Peyer's patch (tissue), 4 donors: Measurements from ENCODE around the gene TBC1D2. TPM values are rescaled to one million over a fixed set of nuclear protein-coding genes. Genes with fewer than 3 reads are reported as not detected.

Experiments used
- DNase-seq, 3 donors: peaks; one replicate each; pipeline ENCODE4 v3.0.0-alpha.2; 2017 to 2019
- H3K27ac ChIP-seq, 4 donors: fragments of 200-600 bp; sonication (generic); one replicate each; pipeline ENCODE4 v1.5.1; 2016 to 2019
- H3K27me3 ChIP-seq, 2 donors: fragments of 200-600 bp; sonication (generic); one replicate each; pipeline ENCODE4 v1.5.1; 2019
- H3K36me3 ChIP-seq, 3 donors: fragments of 200-600 bp; sonication (generic); one replicate each; pipeline ENCODE4 v1.5.1; 2016 to 2019
- H3K4me1 ChIP-seq, 4 donors: fragments of 200-600 bp; sonication (generic); one replicate each; pipeline ENCODE4 v1.5.1; 2016 to 2019
- H3K4me3 ChIP-seq, 4 donors: fragments of 200-600 bp; sonication (generic); 1 replicate in 3 of 4; 2 replicates in 1 of 4; pipeline ENCODE4 v1.5.1; 2016 to 2019; ENCODE audit warnings: mild to moderate bottlenecking in 1 of 4
- H3K9me3 ChIP-seq, 4 donors: fragments of 200-600 bp; sonication (generic); one replicate each; pipeline ENCODE4 v1.5.1; 2016 to 2019; ENCODE audit warnings: mild to moderate bottlenecking in 1 of 4
- CTCF ChIP-seq, 6 experiments: fragments of 450-650 bp in 4 of 6; fragments of 200-600 bp in 2 of 6; sonication (generic) in 1 of 6; IDR thresholded peaks; one replicate each; pipeline ENCODE4 v1.5.1; 2017 to 2019; ENCODE audit warnings: antibody characterized with exemption in 6 of 6, mild to moderate bottlenecking in 3 of 6, moderate library complexity in 1 of 6
- POLR2A ChIP-seq, 2 donors: fragments of 450-650 bp; IDR thresholded peaks; one replicate each; pipeline ENCODE4 v1.5.1; 2017; ENCODE audit warnings: antibody characterized with exemption in 2 of 2, mild to moderate bottlenecking in 2 of 2, moderate library complexity in 2 of 2
- total RNA-seq, 4 donors: library from RNA; depleted of rRNA; stranded (reverse); fragments of >200 nt; gene quantifications; one replicate each; pipeline ENCODE4 v1.1.0, GENCODE V29; 2016

Gene TBC1D2
- total RNA-seq, 4 donors from 2014 or later = 28.1 to 68.8 (median 48.4) TPM

DNA sequence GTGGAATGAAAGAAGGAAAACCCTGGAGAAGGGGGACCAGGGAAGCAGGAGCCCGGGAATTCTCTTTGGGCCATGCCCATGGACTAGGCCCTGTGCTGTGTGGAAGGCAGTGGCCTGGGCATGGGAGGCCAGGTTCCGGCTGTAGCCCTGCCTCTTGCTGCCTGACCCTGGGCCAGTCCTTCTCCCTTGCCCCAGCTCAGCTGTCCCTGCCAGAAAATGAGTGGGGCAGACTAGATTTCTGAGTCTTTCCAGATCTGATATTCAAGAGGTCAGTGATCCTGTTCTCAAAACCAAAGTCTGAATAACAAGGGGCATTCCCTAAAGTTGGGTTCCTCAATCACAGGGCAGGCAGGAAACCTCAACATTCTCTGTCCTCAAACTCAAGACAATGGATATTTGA, 38.2 kb downstream of the TBC1D2 start:
- H3K27me3 ChIP-seq = no peaks in the 10 kb centered on the region
- H3K4me3 ChIP-seq = no peak overlapping the region
- no peak overlapping the region for H3K27ac ChIP-seq
- H3K9me3 ChIP-seq = no peaks in the 10 kb centered on the region
- H3K36me3 ChIP-seq = peaks cover 0 to 60% (median 0%) of the 10 kb centered on the region in 3 donors
- no peak for TF ChIP-seq POLR2A (IDR thresholded peaks at IDR 0.05)
- no peak for TF ChIP-seq CTCF (IDR thresholded peaks at IDR 0.05)
- H3K4me1 ChIP-seq = no peaks in the 10 kb centered on the region
- DNase-seq = no peak

GRCh38 chr9:98216391-98216790, 39.1 kb downstream of the TBC1D2 start:
- H3K4me1 ChIP-seq = no peaks in the 10 kb centered on the region
- DNase-seq = no peak
- H3K4me3 ChIP-seq = no peak overlapping the region
- TF ChIP-seq POLR2A (IDR thresholded peaks at IDR 0.05) = no peak
- no peaks in the 10 kb centered on the region for H3K27me3 ChIP-seq
- no peaks in the 10 kb centered on the region for H3K9me3 ChIP-seq
- no peak overlapping the region for H3K27ac ChIP-seq
- peaks cover 0 to 64% (median 0%) of the 10 kb centered on the region in 3 donors for H3K36me3 ChIP-seq

DNA sequence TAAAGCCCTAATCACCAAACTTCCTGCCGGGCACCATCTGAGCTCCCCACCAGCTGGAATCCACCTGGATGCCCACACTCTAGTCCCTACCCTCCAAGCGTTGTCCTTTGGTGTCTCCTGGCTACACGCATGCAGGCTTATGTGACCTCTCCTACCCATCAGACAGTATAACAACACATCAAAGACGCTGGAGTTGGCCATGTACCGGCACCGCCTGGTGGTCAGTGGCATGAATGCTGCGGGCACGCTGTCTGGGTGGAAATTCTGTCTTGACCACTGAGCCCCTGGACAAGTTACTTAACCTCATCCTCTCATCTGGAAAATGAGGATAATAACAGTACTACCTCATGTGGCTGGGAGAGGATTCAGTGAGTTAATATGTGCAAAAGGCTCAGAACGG, 39.6 kb downstream of the TBC1D2 start:
- TF ChIP-seq CTCF (IDR thresholded peaks at IDR 0.05) (peak in 4 of 6 experiments; percentile 25 to 33 (median 32)), POLR2A (IDR thresholded peaks at IDR 0.05) (no peak)
- Histone ChIP-seq H3K27me3 (no peaks in the 10 kb centered on the region), H3K4me3 (no peak overlapping the region), H3K36me3 (peaks cover 0 to 60% (median 0%) of the 10 kb centered on the region in 3 donors), H3K9me3 (no peaks in the 10 kb centered on the region), H3K27ac (no peak overlapping the region), H3K4me1 (no peaks in the 10 kb centered on the region)
- no peak for DNase-seq

GRCh38 chr9:98215271-98215670, 40.2 kb downstream of the TBC1D2 start:
- Histone ChIP-seq H3K4me1 (no peaks in the 10 kb centered on the region), H3K36me3 (peaks cover 0 to 58% (median 0%) of the 10 kb centered on the region in 3 donors), H3K27ac (no peak overlapping the region), H3K9me3 (no peaks in the 10 kb centered on the region), H3K4me3 (no peak overlapping the region), H3K27me3 (no peaks in the 10 kb centered on the region)
- TF ChIP-seq CTCF (IDR thresholded peaks at IDR 0.05) (no peak), POLR2A (IDR thresholded peaks at IDR 0.05) (no peak)
- no peak for DNase-seq

- Histone ChIP-seq H3K4me1 (no peaks in the 10 kb centered on the region), H3K4me3 (no peak overlapping the region), H3K27me3 (no peaks in the 10 kb centered on the region), H3K36me3 (peaks cover 0 to 57% (median 0%) of the 10 kb centered on the region in 3 donors), H3K9me3 (no peaks in the 10 kb centered on the region), H3K27ac (no peak overlapping the region)
- DNase-seq = no peak
- TF ChIP-seq CTCF (IDR thresholded peaks at IDR 0.05) = no peak
- TF ChIP-seq POLR2A (IDR thresholded peaks at IDR 0.05) = no peak
Observed at GRCh38 chr9:98214811-98215210, 40.6 kb downstream of the TBC1D2 start.

DNA sequence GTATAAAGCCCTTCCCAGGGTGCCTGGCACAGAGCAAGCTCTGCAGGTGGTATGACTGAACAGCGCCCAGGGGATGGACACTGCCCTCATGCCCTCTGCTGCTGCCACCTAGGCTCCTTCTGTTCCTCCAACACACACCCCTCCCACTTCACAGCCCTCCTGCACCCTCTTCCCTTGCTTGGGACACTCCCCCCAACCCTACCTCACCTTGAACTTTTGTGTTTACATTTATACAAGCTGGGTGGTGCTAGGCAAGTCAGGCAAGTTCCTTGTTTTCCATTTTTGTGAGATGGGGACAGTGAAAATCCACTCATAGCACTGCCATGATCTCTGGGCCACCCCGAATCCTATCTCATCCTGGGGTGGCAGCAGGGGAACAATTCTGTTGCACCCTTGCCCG, 44.2 kb downstream of the TBC1D2 start:
- no peak overlapping the region for H3K27ac ChIP-seq

More for the DNA sequence above, 44.2 kb downstream of the TBC1D2 start:
- Histone ChIP-seq H3K36me3 (peaks cover 0 to 51% (median 0%) of the 10 kb centered on the region in 3 donors), H3K9me3 (no peaks in the 10 kb centered on the region), H3K4me1 (peaks cover 0 to under 1% (median 0%) of the 10 kb centered on the region in 4 donors), H3K4me3 (no peak overlapping the region), H3K27me3 (no peaks in the 10 kb centered on the region)
- TF ChIP-seq CTCF (IDR thresholded peaks at IDR 0.05) (no peak), POLR2A (IDR thresholded peaks at IDR 0.05) (no peak)
- no peak for DNase-seq
